Fibroblast of mammary gland (primary cell): ENCODE data around the gene PDE8A.

ENCODE experiments used
- DNase-seq: peaks from one replicate; pipeline ENCODE4 v3.0.0-alpha.2; 2010; ENCODE audit warnings: low read depth
- H3K4me3 ChIP-seq: 2 replicates; pipeline ENCODE4 v1.5.1; 2011; ENCODE audit warnings: low read depth, mild to moderate bottlenecking, low read length, moderate library complexity; ENCODE audit not compliant: control insufficient read depth
- CTCF ChIP-seq: conservative IDR thresholded peaks from 2 replicates; pipeline ENCODE4 v1.5.1; 2011; ENCODE audit warnings: low read depth, low read length, inconsistent platforms; ENCODE audit not compliant: control insufficient read depth, insufficient read depth

PDE8A gene

GRCh38 chr15:84944311-84944710 lies 37.3 kb upstream of the PDE8A start:
- no peak overlapping the region for H3K4me3 ChIP-seq
- no peak for TF ChIP-seq CTCF
- no peak for DNase-seq

- H3K4me3 ChIP-seq = no peak overlapping the region
- DNase-seq = no peak
- TF ChIP-seq CTCF = no peak
Measured at GRCh38 chr15:84944861-84945260, 36.8 kb upstream of the PDE8A start.

DNA sequence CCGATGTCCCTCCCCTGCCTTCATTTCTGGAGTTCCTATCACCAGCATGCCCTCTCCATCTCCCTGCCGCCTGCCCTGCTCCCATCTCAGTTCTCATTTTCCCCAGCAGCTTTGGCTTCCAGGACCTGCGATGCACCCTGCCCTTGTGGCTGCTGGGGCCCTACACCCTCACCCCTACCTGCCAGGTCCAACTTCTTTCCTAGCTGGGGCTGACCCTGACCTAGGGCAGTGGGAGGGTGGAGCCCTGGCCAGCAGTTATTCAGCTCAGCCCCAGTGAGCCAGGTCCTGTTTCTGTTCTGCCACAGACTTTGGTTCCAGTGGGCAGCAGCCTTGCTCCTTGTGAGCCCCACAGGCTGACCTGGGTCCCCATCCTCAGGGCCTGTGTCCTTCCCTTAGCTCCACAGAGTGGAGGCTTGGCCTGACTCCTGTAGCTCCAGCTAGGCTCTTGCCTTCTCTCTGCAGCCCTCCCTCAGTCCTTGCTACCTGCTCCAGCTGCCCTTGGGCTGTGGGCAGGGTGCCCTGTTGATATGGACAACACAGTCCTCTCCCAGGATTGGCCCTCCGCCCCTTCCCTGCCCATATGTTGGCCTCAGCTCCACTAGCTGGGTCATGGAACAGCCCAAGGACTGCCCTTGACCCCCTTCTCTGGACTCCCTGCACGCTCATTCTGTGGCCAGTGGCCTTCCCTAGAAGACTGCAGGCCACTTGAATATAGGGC lies 34.7 kb upstream of the PDE8A start:
- H3K4me3 ChIP-seq = no peak overlapping the region
- DNase-seq = no peak
- TF ChIP-seq CTCF = no peak

- TF ChIP-seq CTCF = no peak
- DNase-seq = peak; percentile 99
- no peak overlapping the region for H3K4me3 ChIP-seq
Measured at GRCh38 chr15:84947947-84948830, 33.5 kb upstream of the PDE8A start.

GRCh38 chr15:84949043-84949442 lies 32.6 kb upstream of the PDE8A start:
- peak; percentile 93 for DNase-seq
- H3K4me3 ChIP-seq = no peak overlapping the region
- no peak for TF ChIP-seq CTCF

DNA sequence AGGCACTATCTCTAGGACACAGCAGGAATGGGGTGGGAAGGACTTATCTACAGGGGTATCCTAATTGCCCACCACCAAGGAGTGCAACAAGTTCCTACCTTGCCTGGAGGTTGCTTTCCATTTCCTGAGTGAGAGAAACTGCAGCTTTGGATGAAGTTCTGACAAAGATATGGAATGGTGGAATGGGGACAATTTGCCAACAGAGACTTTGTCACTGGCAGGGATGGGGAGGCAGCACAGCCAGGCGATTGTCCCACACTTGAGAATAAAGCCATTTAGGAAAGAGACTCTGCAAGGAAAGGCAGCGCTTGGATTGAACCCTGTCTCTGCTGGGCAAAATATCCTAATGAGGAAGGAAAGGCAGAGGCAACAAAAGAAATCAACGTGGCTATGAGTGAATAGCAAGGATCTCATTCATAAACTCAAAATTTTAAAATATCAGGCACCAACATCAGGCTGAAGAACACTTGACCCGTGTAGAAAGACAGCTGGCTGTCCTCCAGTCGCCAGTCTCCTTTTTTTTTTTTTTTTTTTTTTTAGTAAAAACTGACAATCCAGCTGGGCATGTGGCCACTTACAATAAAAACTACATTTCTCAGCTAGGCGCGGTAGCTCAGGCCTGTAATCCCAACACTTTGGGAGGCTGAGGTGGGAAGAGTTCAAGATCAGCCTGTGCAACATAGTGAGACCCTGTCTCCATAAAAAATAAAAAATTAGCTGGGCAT lies 31.6 kb upstream of the PDE8A start:
- no peak for DNase-seq
- no peak overlapping the region for H3K4me3 ChIP-seq
- TF ChIP-seq CTCF = no peak
